Common myeloid progenitor, CD34-positive (primary cell): ENCODE data around the gene CPEB4.
A peak's percentile ranks its signal among the peaks of the same experiment; 100 is the strongest.

Experiments
- CTCF ChIA-PET: fragments of 350-600 bp; sonication (Branson Sonifier 250); formaldehyde crosslinking; loops from one replicate; lab custom pipeline; 2021; ENCODE audit warnings: antibody characterized with exemption; lab: Charles Lee
- POLR2A ChIA-PET: fragments of 350-600 bp; sonication (Branson Sonifier 250); formaldehyde crosslinking; loops from one replicate; lab custom pipeline; 2021; ENCODE audit warnings: antibody characterized with exemption; lab: Charles Lee
- DNase-seq, 3 donors: peaks; one replicate each; pipeline versions ENCODE4 v3.0.0 to v3.0.0-alpha.2; 2013
- H3K27ac ChIP-seq, 2 experiments: 1 replicate in 1 of 2; 2 replicates in 1 of 2; pipeline ENCODE4 v1.7.0; 2013; ENCODE audit warnings: inconsistent platforms in 2 of 2, low read length in 2 of 2, mild to moderate bottlenecking in 2 of 2, low read depth in 1 of 2, moderate library complexity in 1 of 2; ENCODE audit not compliant: severe bottlenecking in 2 of 2, insufficient read depth in 1 of 2, poor library complexity in 1 of 2
- H3K27me3 ChIP-seq, 5 experiments: replicated peaks in 2 of 5; 1 replicate in 3 of 5; 2 replicates in 2 of 5; pipeline versions ENCODE4 v1.6.1 to v1.7.0; 2013; ENCODE audit warnings: low read length in 4 of 5, mild to moderate bottlenecking in 2 of 5, moderate library complexity in 2 of 5, inconsistent platforms in 1 of 5; ENCODE audit not compliant: insufficient read depth in 5 of 5, control insufficient read depth in 4 of 5
- H3K36me3 ChIP-seq, 4 experiments: 1 replicate in 2 of 4; 2 replicates in 2 of 4; pipeline versions ENCODE4 v1.6.1 to v1.7.0; 2013; ENCODE audit warnings: low read length in 3 of 4, control low read depth in 1 of 4, mild to moderate bottlenecking in 1 of 4; ENCODE audit not compliant: control insufficient read depth in 4 of 4, insufficient read depth in 4 of 4
- H3K4me1 ChIP-seq, 4 experiments: 1 replicate in 3 of 4; 2 replicates in 1 of 4; pipeline versions ENCODE4 v1.6.1 to v1.7.1; 2013; ENCODE audit warnings: low read length in 3 of 4, mild to moderate bottlenecking in 3 of 4, control low read depth in 1 of 4, inconsistent platforms in 1 of 4, moderate library complexity in 1 of 4; ENCODE audit not compliant: control insufficient read depth in 4 of 4, insufficient read depth in 4 of 4; ENCODE audit errors: control extremely low read depth in 1 of 4
- H3K4me3 ChIP-seq, 7 experiments: 1 replicate in 4 of 7; 2 replicates in 3 of 7; pipeline versions ENCODE4 v1.5.1 to v1.7.0; 2013; ENCODE audit warnings: mild to moderate bottlenecking in 7 of 7, low read length in 6 of 7, moderate library complexity in 6 of 7, inconsistent platforms in 2 of 7, low read depth in 2 of 7, control low read depth in 1 of 7; ENCODE audit not compliant: insufficient read depth in 4 of 7, control insufficient read depth in 1 of 7; ENCODE audit errors: extremely low read depth in 1 of 7
- H3K9me3 ChIP-seq, 5 experiments: 1 replicate in 4 of 5; 2 replicates in 1 of 5; pipeline versions ENCODE4 v1.6.1 to v1.7.1; 2013; ENCODE audit warnings: low read length in 4 of 5, mild to moderate bottlenecking in 2 of 5, inconsistent platforms in 1 of 5, low read depth in 1 of 5, moderate library complexity in 1 of 5; ENCODE audit not compliant: control insufficient read depth in 4 of 5, insufficient read depth in 2 of 5; ENCODE audit errors: control extremely low read depth in 1 of 5
- WGBS: methylation state at CpG from one replicate; pipeline ENCODE4 v1.1.5; 2013; ENCODE audit not compliant: insufficient coverage; 5-methylcytosine and 5-hydroxymethylcytosine counted together

CPEB4 gene

GRCh38 chr5:173853370-173854131 is 34.6 kb upstream of the CPEB4 start:
- WGBS = 72% methylated on average over 7 of the region's 11 CpGs
- Histone ChIP-seq H3K4me1 (peaks cover 0 to 13% (median 5%) of the 10 kb centered on the region in 4 experiments), H3K27me3 (no peaks in the 10 kb centered on the region), H3K4me3 (no peak overlapping the region), H3K27ac (peak overlapping the region in 1 of 2 experiments; percentile 19), H3K36me3 (no peaks in the 10 kb centered on the region), H3K9me3 (peaks cover 0 to 4% (median 0%) of the 10 kb centered on the region in 5 experiments)
- DNase-seq = no peak
- ChIA-PET CTCF (interaction anchor here (1.6 kb wide), 1 partner anchor 10 kb away, joined by 4 read pairs; no protein-coding TSS in a partner anchor), POLR2A (no interaction called here)

- H3K27ac ChIP-seq = peak overlapping the region in 1 of 2 experiments; percentile 52
- H3K36me3 ChIP-seq = no peaks in the 10 kb centered on the region
- WGBS = 93% methylated on average over 8 of the region's 11 CpGs
- no peaks in the 10 kb centered on the region for H3K27me3 ChIP-seq
- POLR2A ChIA-PET = no interaction called here
- no peak overlapping the region for H3K4me3 ChIP-seq
- CTCF ChIA-PET = interaction anchor here (1.3 to 1.6 kb wide), 2 partner anchors 12 to 28 kb away, joined by 4 read pairs; no protein-coding TSS in a partner anchor
- no peaks in the 10 kb centered on the region for H3K9me3 ChIP-seq
- peak; percentile 42 to 72 (median 55) for DNase-seq
- peaks cover 0 to 17% (median 5%) of the 10 kb centered on the region in 4 experiments for H3K4me1 ChIP-seq
Observed at GRCh38 chr5:173855162-173855994, 32.8 kb upstream of the CPEB4 start.

- POLR2A ChIA-PET = no interaction called here
- Histone ChIP-seq H3K4me1 (peaks cover 0 to 12% (median 2%) of the 10 kb centered on the region in 4 experiments), H3K36me3 (no peaks in the 10 kb centered on the region), H3K27ac (peak overlapping the region in 1 of 2 experiments; percentile 18), H3K4me3 (no peak overlapping the region), H3K9me3 (no peaks in the 10 kb centered on the region), H3K27me3 (no peaks in the 10 kb centered on the region)
- DNase-seq = no peak
- 100% methylated on average over 1 of the region's 2 CpGs for WGBS
- CTCF ChIA-PET = interaction anchor here (1.3 kb wide), 1 partner anchor 27 kb away, joined by 4 read pairs; no protein-coding TSS in a partner anchor
Observed at GRCh38 chr5:173855995-173856656, 32.0 kb upstream of the CPEB4 start.

- Histone ChIP-seq H3K27me3 (no peaks in the 10 kb centered on the region), H3K9me3 (no peaks in the 10 kb centered on the region), H3K4me3 (no peak overlapping the region), H3K4me1 (peaks cover 0 to 12% (median 2%) of the 10 kb centered on the region in 4 experiments), H3K27ac (no peak overlapping the region), H3K36me3 (no peaks in the 10 kb centered on the region)
- CTCF ChIA-PET = interaction anchor here (0.6 kb wide), 1 partner anchor 172 kb away, joined by 4 read pairs; no protein-coding TSS in a partner anchor
- no peak for DNase-seq
- WGBS = 100% methylated on average over 3 of the region's 3 CpGs
- POLR2A ChIA-PET = no interaction called here
Observed at GRCh38 chr5:173857234-173857633, 30.9 kb upstream of the CPEB4 start.

- Histone ChIP-seq H3K9me3 (no peaks in the 10 kb centered on the region), H3K36me3 (no peaks in the 10 kb centered on the region), H3K27ac (no peak overlapping the region), H3K4me3 (no peak overlapping the region), H3K27me3 (no peaks in the 10 kb centered on the region), H3K4me1 (peaks cover 0 to 12% (median 2%) of the 10 kb centered on the region in 4 experiments)
- POLR2A ChIA-PET = no interaction called here
- 100% methylated on average over 3 of the region's 6 CpGs for WGBS
- CTCF ChIA-PET = interaction anchor here (1.1 kb wide), 1 partner anchor 26 kb away, joined by 3 read pairs; no protein-coding TSS in a partner anchor
- no peak for DNase-seq
Observed at GRCh38 chr5:173858021-173858669, 30.0 kb upstream of the CPEB4 start.

- H3K4me3 ChIP-seq = no peak overlapping the region
- H3K4me1 ChIP-seq = peaks cover under 1 to 15% (median 3%) of the 10 kb centered on the region in 4 experiments
- no peak overlapping the region for H3K27ac ChIP-seq
- H3K36me3 ChIP-seq = no peaks in the 10 kb centered on the region
- WGBS = 82% methylated on average over 4 of the region's 4 CpGs
- CTCF ChIA-PET = interaction anchor here (1.1 to 1.4 kb wide), 4 partner anchors 13 to 38 kb away, joined by 3 to 6 read pairs (median 3); no protein-coding TSS in a partner anchor
- no peaks in the 10 kb centered on the region for H3K27me3 ChIP-seq
- H3K9me3 ChIP-seq = no peaks in the 10 kb centered on the region
- DNase-seq = no peak
- POLR2A ChIA-PET = no interaction called here
Observed at GRCh38 chr5:173858670-173859407, 29.3 kb upstream of the CPEB4 start.
